Neural cell (in vitro differentiated cells): ENCODE data around the gene UGT3A2. TPM values are rescaled to one million over a fixed set of nuclear protein-coding genes. Genes with fewer than 3 reads are reported as not detected.

Experiments
- H2AFZ ChIP-seq: fragments of 200-600, 300-800 bp; sonication (generic), shearing (Covaris generic); 2 replicates; pipeline ENCODE4 v1.6.0; 2014; ENCODE audit warnings: low read depth, mild to moderate bottlenecking, antibody characterized with exemption, low read length, moderate library complexity
- H3F3A ChIP-seq: fragments of 200-600 bp; shearing (Covaris generic); 2 replicates; pipeline ENCODE4 v1.6.1; 2016; ENCODE audit warnings: mild to moderate bottlenecking, moderate library complexity, mixed read lengths, antibody characterized with exemption, low read length; ENCODE audit not compliant: insufficient read depth, poor library complexity, severe bottlenecking
- H3K27ac ChIP-seq: fragments of 200-600, 300-800 bp; sonication (generic), shearing (Covaris generic); 2 replicates; pipeline ENCODE4 v1.5.1; 2014; ENCODE audit warnings: mild to moderate bottlenecking, low read length, moderate library complexity
- H3K27me3 ChIP-seq: fragments of 300-800, 200-600 bp; sonication (generic), shearing (Covaris generic); 2 replicates; pipeline ENCODE4 v1.6.0; 2014; ENCODE audit warnings: mild to moderate bottlenecking, low read depth, low read length, moderate library complexity; ENCODE audit not compliant: insufficient read depth
- H3K36me3 ChIP-seq: fragments of 300-800, 200-600 bp; sonication (generic), shearing (Covaris generic); 2 replicates; pipeline ENCODE4 v1.5.1; 2014; ENCODE audit warnings: mild to moderate bottlenecking, antibody characterized with exemption, low read length, moderate library complexity; ENCODE audit not compliant: insufficient read depth
- H3K4me2 ChIP-seq: fragments of 300-800, 200-600 bp; sonication (generic), shearing (Covaris generic); 2 replicates; pipeline ENCODE4 v1.6.0; 2014; ENCODE audit warnings: mild to moderate bottlenecking, low read length
- H3K4me3 ChIP-seq: fragments of 300-800, 200-600 bp; sonication (generic), shearing (Covaris generic); 2 replicates; pipeline ENCODE4 v1.5.1; 2014; ENCODE audit warnings: mild to moderate bottlenecking, low read length, moderate library complexity
- H3K79me2 ChIP-seq: fragments of 200-600 bp; shearing (Covaris generic); replicated peaks from 2 replicates; pipeline ENCODE4 v1.6.0; 2014; ENCODE audit warnings: mild to moderate bottlenecking, low read length, moderate library complexity; ENCODE audit not compliant: insufficient read depth
- H3K9ac ChIP-seq: fragments of 300-800, 200-600 bp; sonication (generic), shearing (Covaris generic); 2 replicates; pipeline ENCODE4 v1.6.1; 2016; ENCODE audit warnings: mild to moderate bottlenecking, low read length, mixed read lengths
- H3K9me2 ChIP-seq: fragments of 200-600 bp; shearing (Covaris generic); 2 replicates; pipeline ENCODE4 v1.6.1; 2016; ENCODE audit warnings: mild to moderate bottlenecking, low read length, mixed read lengths; ENCODE audit not compliant: insufficient read depth
- H3K9me3 ChIP-seq: fragments of 200-600, 300-800 bp; sonication (generic), shearing (Covaris generic); 2 replicates; pipeline ENCODE4 v1.6.1; 2016; ENCODE audit warnings: mild to moderate bottlenecking, mixed run types, low read length, moderate library complexity, mixed read lengths
- H4K20me1 ChIP-seq: fragments of 200-600 bp; shearing (Covaris generic); 2 replicates; pipeline ENCODE4 v1.6.1; 2016; ENCODE audit warnings: mild to moderate bottlenecking, mixed run types; ENCODE audit not compliant: insufficient read depth
- EP300 ChIP-seq: fragments of 450-650 bp; conservative IDR thresholded peaks from 2 replicates; pipeline ENCODE4 v1.6.1; 2014; ENCODE audit warnings: antibody characterized with exemption, mild to moderate bottlenecking, moderate library complexity; ENCODE audit not compliant: poor library complexity, severe bottlenecking
- EZH2 ChIP-seq: fragments of 200-600, 300-800 bp; shearing (Covaris generic), sonication (generic); IDR thresholded peaks from 2 replicates; pipeline ENCODE4 v1.6.1; 2014; ENCODE audit warnings: antibody characterized with exemption, low read length, borderline replicate concordance, mild to moderate bottlenecking; ENCODE audit not compliant: insufficient read depth, poor library complexity, severe bottlenecking
- MXI1 ChIP-seq: fragments of 450-650 bp; conservative IDR thresholded peaks from 2 replicates; pipeline ENCODE4 v1.6.1; 2014; ENCODE audit warnings: antibody characterized with exemption, mild to moderate bottlenecking; ENCODE audit not compliant: poor library complexity, severe bottlenecking
- POLR2AphosphoS5 ChIP-seq: IDR thresholded peaks from 2 replicates; pipeline ENCODE4 v1.6.1; 2012
- RAD21 ChIP-seq: fragments of 450-650 bp; conservative IDR thresholded peaks from 2 replicates; pipeline ENCODE4 v1.6.1; 2014; ENCODE audit warnings: antibody characterized with exemption, mild to moderate bottlenecking, moderate library complexity
- SMC3 ChIP-seq: fragments of 450-650 bp; conservative IDR thresholded peaks from 2 replicates; pipeline ENCODE4 v1.6.1; 2014; ENCODE audit warnings: antibody characterized with exemption, mild to moderate bottlenecking, moderate library complexity; ENCODE audit not compliant: poor library complexity
- TAF1 ChIP-seq: IDR thresholded peaks from 2 replicates; pipeline ENCODE4 v1.6.1; 2012; ENCODE audit warnings: low read depth
- polyA plus RNA-seq: library from polyadenylated mRNA; depleted of rRNA; stranded (reverse); fragments of >200 nt; gene quantifications from 2 replicates; pipeline ENCODE4 v1.2.3, GENCODE V29; 2014
- TF ChIP-seq, protein P1 (sequence below): IDR thresholded peaks from 2 replicates; pipeline ENCODE4 v1.6.1; 2012; ENCODE audit warnings: borderline replicate concordance
- TF ChIP-seq, protein P2 (sequence below): fragments of 450-650 bp; IDR thresholded peaks from 2 replicates; pipeline ENCODE4 v1.5.1; 2014; ENCODE audit warnings: antibody characterized with exemption, mild to moderate bottlenecking, moderate library complexity; ENCODE audit not compliant: poor library complexity, severe bottlenecking

UGT3A2 gene
- polyA plus RNA-seq, 1 donor from 2014 or later: not detected

- TF ChIP-seq, protein P1, sequence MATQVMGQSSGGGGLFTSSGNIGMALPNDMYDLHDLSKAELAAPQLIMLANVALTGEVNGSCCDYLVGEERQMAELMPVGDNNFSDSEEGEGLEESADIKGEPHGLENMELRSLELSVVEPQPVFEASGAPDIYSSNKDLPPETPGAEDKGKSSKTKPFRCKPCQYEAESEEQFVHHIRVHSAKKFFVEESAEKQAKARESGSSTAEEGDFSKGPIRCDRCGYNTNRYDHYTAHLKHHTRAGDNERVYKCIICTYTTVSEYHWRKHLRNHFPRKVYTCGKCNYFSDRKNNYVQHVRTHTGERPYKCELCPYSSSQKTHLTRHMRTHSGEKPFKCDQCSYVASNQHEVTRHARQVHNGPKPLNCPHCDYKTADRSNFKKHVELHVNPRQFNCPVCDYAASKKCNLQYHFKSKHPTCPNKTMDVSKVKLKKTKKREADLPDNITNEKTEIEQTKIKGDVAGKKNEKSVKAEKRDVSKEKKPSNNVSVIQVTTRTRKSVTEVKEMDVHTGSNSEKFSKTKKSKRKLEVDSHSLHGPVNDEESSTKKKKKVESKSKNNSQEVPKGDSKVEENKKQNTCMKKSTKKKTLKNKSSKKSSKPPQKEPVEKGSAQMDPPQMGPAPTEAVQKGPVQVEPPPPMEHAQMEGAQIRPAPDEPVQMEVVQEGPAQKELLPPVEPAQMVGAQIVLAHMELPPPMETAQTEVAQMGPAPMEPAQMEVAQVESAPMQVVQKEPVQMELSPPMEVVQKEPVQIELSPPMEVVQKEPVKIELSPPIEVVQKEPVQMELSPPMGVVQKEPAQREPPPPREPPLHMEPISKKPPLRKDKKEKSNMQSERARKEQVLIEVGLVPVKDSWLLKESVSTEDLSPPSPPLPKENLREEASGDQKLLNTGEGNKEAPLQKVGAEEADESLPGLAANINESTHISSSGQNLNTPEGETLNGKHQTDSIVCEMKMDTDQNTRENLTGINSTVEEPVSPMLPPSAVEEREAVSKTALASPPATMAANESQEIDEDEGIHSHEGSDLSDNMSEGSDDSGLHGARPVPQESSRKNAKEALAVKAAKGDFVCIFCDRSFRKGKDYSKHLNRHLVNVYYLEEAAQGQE: no peak
- TF ChIP-seq SMC3 (no peak), POLR2AphosphoS5 (no peak), EP300 (no peak), RAD21 (no peak), TAF1 (no peak), MXI1 (no peak), EZH2 (no peak)
- TF ChIP-seq, protein P2, sequence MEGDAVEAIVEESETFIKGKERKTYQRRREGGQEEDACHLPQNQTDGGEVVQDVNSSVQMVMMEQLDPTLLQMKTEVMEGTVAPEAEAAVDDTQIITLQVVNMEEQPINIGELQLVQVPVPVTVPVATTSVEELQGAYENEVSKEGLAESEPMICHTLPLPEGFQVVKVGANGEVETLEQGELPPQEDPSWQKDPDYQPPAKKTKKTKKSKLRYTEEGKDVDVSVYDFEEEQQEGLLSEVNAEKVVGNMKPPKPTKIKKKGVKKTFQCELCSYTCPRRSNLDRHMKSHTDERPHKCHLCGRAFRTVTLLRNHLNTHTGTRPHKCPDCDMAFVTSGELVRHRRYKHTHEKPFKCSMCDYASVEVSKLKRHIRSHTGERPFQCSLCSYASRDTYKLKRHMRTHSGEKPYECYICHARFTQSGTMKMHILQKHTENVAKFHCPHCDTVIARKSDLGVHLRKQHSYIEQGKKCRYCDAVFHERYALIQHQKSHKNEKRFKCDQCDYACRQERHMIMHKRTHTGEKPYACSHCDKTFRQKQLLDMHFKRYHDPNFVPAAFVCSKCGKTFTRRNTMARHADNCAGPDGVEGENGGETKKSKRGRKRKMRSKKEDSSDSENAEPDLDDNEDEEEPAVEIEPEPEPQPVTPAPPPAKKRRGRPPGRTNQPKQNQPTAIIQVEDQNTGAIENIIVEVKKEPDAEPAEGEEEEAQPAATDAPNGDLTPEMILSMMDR: no peak
- no peak overlapping the region for H3K4me2 ChIP-seq
Measured at GRCh38 chr5:36001032-36001431, 65.7 kb downstream of the UGT3A2 start.

GRCh38 chr5:35999547-35999946 lies 67.1 kb downstream of the UGT3A2 start:
- no peak for TF ChIP-seq TAF1
- H3K36me3 ChIP-seq: no peaks in the 10 kb centered on the region
- H3F3A ChIP-seq: no peaks in the 10 kb centered on the region
- no peaks in the 10 kb centered on the region for H3K79me2 ChIP-seq
- H3K9me3 ChIP-seq: no peaks in the 10 kb centered on the region
- no peak overlapping the region for H3K27ac ChIP-seq
- no peak overlapping the region for H2AFZ ChIP-seq
- H3K27me3 ChIP-seq: no peaks in the 10 kb centered on the region
- H4K20me1 ChIP-seq: no peaks in the 10 kb centered on the region
- H3K9me2 ChIP-seq: no peaks in the 10 kb centered on the region
- no peak overlapping the region for H3K4me2 ChIP-seq
- no peak overlapping the region for H3K9ac ChIP-seq
- no peak overlapping the region for H3K4me3 ChIP-seq

More at GRCh38 chr5:36001032-36001431, 65.7 kb downstream of the UGT3A2 start:
- no peaks in the 10 kb centered on the region for H3K9me3 ChIP-seq
- H4K20me1 ChIP-seq: no peaks in the 10 kb centered on the region
- no peaks in the 10 kb centered on the region for H3K27me3 ChIP-seq
- H2AFZ ChIP-seq: no peak overlapping the region
- no peaks in the 10 kb centered on the region for H3F3A ChIP-seq
- no peaks in the 10 kb centered on the region for H3K9me2 ChIP-seq
- H3K9ac ChIP-seq: no peak overlapping the region
- H3K27ac ChIP-seq: no peak overlapping the region
- no peak overlapping the region for H3K4me3 ChIP-seq
- no peaks in the 10 kb centered on the region for H3K79me2 ChIP-seq
- H3K36me3 ChIP-seq: no peaks in the 10 kb centered on the region

DNA sequence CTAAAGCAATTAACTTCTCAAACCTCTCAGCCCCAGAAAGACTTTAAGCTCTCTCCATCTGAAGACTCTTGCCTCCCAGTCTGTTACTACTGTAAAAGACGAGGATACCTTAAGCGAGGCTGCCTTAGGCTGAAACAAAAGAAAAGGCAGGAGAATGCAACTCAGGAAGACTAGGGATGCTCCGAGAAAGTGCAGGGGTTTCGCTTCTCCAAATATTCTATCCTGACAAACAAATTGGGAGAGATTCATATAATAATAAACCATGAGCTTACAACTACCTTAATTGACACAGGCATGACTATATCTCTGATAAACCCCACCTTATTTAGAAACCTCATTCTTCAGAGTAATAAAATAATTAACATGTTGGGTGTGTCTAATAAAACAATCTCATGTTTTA lies 70.6 kb downstream of the UGT3A2 start:
- no peak overlapping the region for H3K27ac ChIP-seq
- H3K9ac ChIP-seq: no peak overlapping the region
- H3K27me3 ChIP-seq: peaks cover 4% of the 10 kb centered on the region
- H4K20me1 ChIP-seq: no peaks in the 10 kb centered on the region
- no peaks in the 10 kb centered on the region for H3F3A ChIP-seq
- TF ChIP-seq, protein P1: no peak
- TF ChIP-seq, protein P2: no peak
- TF ChIP-seq SMC3 (no peak), TAF1 (no peak), EZH2 (no peak), POLR2AphosphoS5 (no peak), MXI1 (no peak), EP300 (no peak), RAD21 (no peak)
- H3K4me2 ChIP-seq: no peak overlapping the region
- no peaks in the 10 kb centered on the region for H3K9me3 ChIP-seq
- H3K79me2 ChIP-seq: no peaks in the 10 kb centered on the region
- H3K36me3 ChIP-seq: no peaks in the 10 kb centered on the region
- no peaks in the 10 kb centered on the region for H3K9me2 ChIP-seq
- no peak overlapping the region for H3K4me3 ChIP-seq
- H2AFZ ChIP-seq: no peak overlapping the region
